Caco-2 (cell line): ENCODE results near the gene ATL2. TPM values are rescaled to one million over a fixed set of nuclear protein-coding genes. Genes with fewer than 3 reads are reported as not detected.

Source experiments
- BruUV-seq: library from RNA; stranded (reverse); fragments of 400-500 nt; replicated peaks from 2 replicates; lab custom pipeline; 2021; lab: Mats Ljungman, UMichigan
- CTCF ChIA-PET: fragments of 300-600 bp; sonication (Branson Sonifier 250); formaldehyde crosslinking; loops from one replicate; lab custom pipeline; 2022; ENCODE audit warnings: antibody characterized with exemption; lab: Charles Lee
- POLR2A ChIA-PET: fragments of 300-600 bp; sonication (Branson Sonifier 250); formaldehyde crosslinking; loops from one replicate; lab custom pipeline; 2022; ENCODE audit warnings: antibody characterized with exemption; lab: Charles Lee
- DNase-seq, 2 experiments: peaks; one replicate each; pipeline versions ENCODE4 v3.0.0 to v3.0.0-alpha.2; 2020 to 2022
- H3K27me3 ChIP-seq: replicated peaks from 2 replicates; pipeline ENCODE4 v1.6.0; 2011; ENCODE audit warnings: low read length; ENCODE audit not compliant: control insufficient read depth, insufficient read depth
- H3K36me3 ChIP-seq: 2 replicates; pipeline ENCODE4 v1.5.1; 2011; ENCODE audit warnings: low read length; ENCODE audit not compliant: control insufficient read depth, insufficient read depth
- H3K4me1 ChIP-seq: fragments of 250-450 bp; sonication (Bioruptor Pico); 2 replicates; pipeline ENCODE4 v1.5.1; 2020; ENCODE audit warnings: mild to moderate bottlenecking
- H3K4me3 ChIP-seq: 2 replicates; pipeline ENCODE4 v1.5.1; 2011; ENCODE audit warnings: low read depth, mild to moderate bottlenecking, control low read depth, low read length
- H3K9me3 ChIP-seq: fragments of 250-450 bp; sonication (Bioruptor Pico); 2 replicates; pipeline ENCODE4 v1.5.1; 2020; ENCODE audit warnings: mild to moderate bottlenecking, moderate library complexity
- H3K27ac Mint-ChIP-seq: one replicate; pipeline ENCODE4 v1.8.0; 2022; ENCODE audit warnings: mixed read lengths; ENCODE audit not compliant: unreplicated experiment
- H3K27me3 Mint-ChIP-seq: one replicate; pipeline ENCODE4 v1.8.0; 2022; ENCODE audit warnings: mixed read lengths; ENCODE audit not compliant: insufficient read depth, unreplicated experiment
- H3K36me3 Mint-ChIP-seq: one replicate; pipeline ENCODE4 v1.8.0; 2022; ENCODE audit warnings: mild to moderate bottlenecking, mixed read lengths; ENCODE audit not compliant: insufficient read depth, unreplicated experiment
- H3K4me1 Mint-ChIP-seq: one replicate; pipeline ENCODE4 v1.8.0; 2022; ENCODE audit warnings: low read depth, mixed read lengths; ENCODE audit not compliant: unreplicated experiment
- H3K4me3 Mint-ChIP-seq: one replicate; pipeline ENCODE4 v1.8.0; 2022; ENCODE audit warnings: mild to moderate bottlenecking, moderate library complexity, mixed read lengths; ENCODE audit not compliant: unreplicated experiment
- H3K9me3 Mint-ChIP-seq: one replicate; pipeline ENCODE4 v1.8.0; 2022; ENCODE audit warnings: mixed read lengths; ENCODE audit not compliant: unreplicated experiment
- intact Hi-C: fragments of 100-400 bp; cut with micrococcal nuclease; formaldehyde crosslinking; loops from one replicate; pipeline ENCODE4 v1.10.0; 2022; ENCODE audit not compliant: unreplicated experiment
- total RNA-seq: library from RNA; stranded (reverse); gene quantifications from 2 replicates; pipeline ENCODE4 v1.2.3, GENCODE V29; 2022
- TF ChIP-seq, protein P1 (sequence below), 2 experiments: fragments of 200-600 bp in 1 of 2; IDR thresholded peaks; 1 replicate in 1 of 2; 2 replicates in 1 of 2; pipeline versions ENCODE4 v1.5.1 to v1.8.0; 2011 to 2022; ENCODE audit warnings: antibody characterized with exemption in 1 of 2, control low read depth in 1 of 2, inconsistent platforms in 1 of 2, low read depth in 1 of 2, low read length in 1 of 2, mild to moderate bottlenecking in 1 of 2, moderate library complexity in 1 of 2; ENCODE audit not compliant: insufficient read depth in 1 of 2, severe bottlenecking in 1 of 2, unreplicated experiment in 1 of 2

ATL2 gene
- total RNA-seq, 1 experiment from 2014 or later, result 107 TPM

DNA sequence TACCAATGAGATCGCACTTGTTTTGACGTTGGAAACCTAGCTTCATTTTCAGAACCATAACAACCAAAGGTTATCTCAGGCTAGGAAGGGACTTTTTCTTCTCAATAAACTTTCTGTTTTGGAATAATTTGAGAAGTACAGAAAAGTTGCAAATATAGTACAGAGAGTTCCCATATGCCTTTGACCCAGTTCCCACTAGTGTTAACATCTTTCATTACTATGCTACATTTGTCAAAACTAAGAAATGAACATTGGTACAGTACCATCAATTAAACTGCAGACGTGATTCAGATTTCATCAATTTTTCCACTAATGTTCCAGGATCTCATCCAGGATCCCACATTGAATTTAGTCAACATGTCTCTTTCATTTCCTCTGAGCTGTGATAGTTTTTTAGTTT is 111.6 kb downstream of the ATL2 start:
- no peaks in the 10 kb centered on the region for H3K9me3 Mint-ChIP-seq
- H3K4me1 ChIP-seq, result no peaks in the 10 kb centered on the region
- H3K4me1 Mint-ChIP-seq, result no peaks in the 10 kb centered on the region
- H3K36me3 ChIP-seq, result no peaks in the 10 kb centered on the region
- ChIA-PET POLR2A (no interaction called here), CTCF (no interaction called here)
- DNase-seq, result no peak
- H3K4me3 Mint-ChIP-seq, result no peak overlapping the region
- no peaks in the 10 kb centered on the region for H3K27me3 Mint-ChIP-seq
- no peak overlapping the region for H3K27ac Mint-ChIP-seq
- TF ChIP-seq, protein P1, sequence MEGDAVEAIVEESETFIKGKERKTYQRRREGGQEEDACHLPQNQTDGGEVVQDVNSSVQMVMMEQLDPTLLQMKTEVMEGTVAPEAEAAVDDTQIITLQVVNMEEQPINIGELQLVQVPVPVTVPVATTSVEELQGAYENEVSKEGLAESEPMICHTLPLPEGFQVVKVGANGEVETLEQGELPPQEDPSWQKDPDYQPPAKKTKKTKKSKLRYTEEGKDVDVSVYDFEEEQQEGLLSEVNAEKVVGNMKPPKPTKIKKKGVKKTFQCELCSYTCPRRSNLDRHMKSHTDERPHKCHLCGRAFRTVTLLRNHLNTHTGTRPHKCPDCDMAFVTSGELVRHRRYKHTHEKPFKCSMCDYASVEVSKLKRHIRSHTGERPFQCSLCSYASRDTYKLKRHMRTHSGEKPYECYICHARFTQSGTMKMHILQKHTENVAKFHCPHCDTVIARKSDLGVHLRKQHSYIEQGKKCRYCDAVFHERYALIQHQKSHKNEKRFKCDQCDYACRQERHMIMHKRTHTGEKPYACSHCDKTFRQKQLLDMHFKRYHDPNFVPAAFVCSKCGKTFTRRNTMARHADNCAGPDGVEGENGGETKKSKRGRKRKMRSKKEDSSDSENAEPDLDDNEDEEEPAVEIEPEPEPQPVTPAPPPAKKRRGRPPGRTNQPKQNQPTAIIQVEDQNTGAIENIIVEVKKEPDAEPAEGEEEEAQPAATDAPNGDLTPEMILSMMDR (IDR thresholded peaks at IDR 0.05; ENCODE audit: insufficient read depth in 1 of 2, low read depth in 1 of 2, low read length in 1 of 2, severe bottlenecking in 1 of 2, unreplicated experiment in 1 of 2), result no peak
- no peaks in the 10 kb centered on the region for H3K27me3 ChIP-seq
- H3K9me3 ChIP-seq, result no peaks in the 10 kb centered on the region
- H3K36me3 Mint-ChIP-seq, result no peaks in the 10 kb centered on the region
- no TSS peak for BruUV-seq
- H3K4me3 ChIP-seq, result no peak overlapping the region
- intact Hi-C loops, result no loop called here

- ChIA-PET POLR2A (interaction anchor here (0.5 kb wide), 1 partner anchor 470 kb away, joined by 3 read pairs; no protein-coding TSS in a partner anchor), CTCF (interaction anchor here (0.8 kb wide), 1 partner anchor 9 kb away, joined by 3 read pairs; no protein-coding TSS in a partner anchor)
- H3K36me3 Mint-ChIP-seq, result no peaks in the 10 kb centered on the region
- no peaks in the 10 kb centered on the region for H3K36me3 ChIP-seq
- TF ChIP-seq, protein P1 (IDR thresholded peaks at IDR 0.05; ENCODE audit: insufficient read depth in 1 of 2, low read depth in 1 of 2, low read length in 1 of 2, severe bottlenecking in 1 of 2, unreplicated experiment in 1 of 2), result no peak
- no peaks in the 10 kb centered on the region for H3K9me3 ChIP-seq
- H3K4me1 ChIP-seq, result no peaks in the 10 kb centered on the region
- no peaks in the 10 kb centered on the region for H3K9me3 Mint-ChIP-seq
- H3K27me3 Mint-ChIP-seq, result no peaks in the 10 kb centered on the region
- H3K27ac Mint-ChIP-seq, result no peak overlapping the region
- DNase-seq, result no peak
- no TSS peak for BruUV-seq
- intact Hi-C loops, result no loop called here
- no peak overlapping the region for H3K4me3 Mint-ChIP-seq
- H3K4me3 ChIP-seq, result no peak overlapping the region
- H3K27me3 ChIP-seq, result no peaks in the 10 kb centered on the region
- no peaks in the 10 kb centered on the region for H3K4me1 Mint-ChIP-seq
Observed at GRCh38 chr2:38264396-38265221, 112.5 kb downstream of the ATL2 start.

DNA sequence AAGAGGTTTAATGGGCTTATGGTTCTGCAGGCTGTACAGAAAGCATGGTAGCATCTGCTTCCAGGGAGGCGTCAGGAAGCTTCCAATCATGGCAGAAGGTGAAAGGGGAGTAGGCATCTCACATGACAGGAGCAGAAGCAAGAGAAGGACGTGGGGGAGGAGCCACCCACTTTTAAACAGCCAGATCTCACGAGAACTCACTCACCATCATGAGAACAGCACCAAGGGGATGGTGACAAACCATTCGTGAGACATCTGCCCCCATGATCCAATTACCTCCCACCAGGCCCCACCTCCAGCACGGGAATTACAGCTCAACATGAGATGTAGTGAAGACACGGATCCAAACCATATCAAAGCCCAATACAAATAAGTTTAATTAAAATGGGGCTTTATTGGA is 113.8 kb downstream of the ATL2 start:
- Mint-ChIP-seq H3K27ac (no peak overlapping the region), H3K4me3 (no peak overlapping the region), H3K27me3 (no peaks in the 10 kb centered on the region), H3K36me3 (no peaks in the 10 kb centered on the region), H3K9me3 (no peaks in the 10 kb centered on the region), H3K4me1 (no peaks in the 10 kb centered on the region)
- ChIA-PET POLR2A (no interaction called here), CTCF (interaction anchor here (1.0 kb wide), 1 partner anchor 9 kb away, joined by 6 read pairs; no protein-coding TSS in a partner anchor)
- Histone ChIP-seq H3K36me3 (no peaks in the 10 kb centered on the region), H3K9me3 (no peaks in the 10 kb centered on the region), H3K27me3 (no peaks in the 10 kb centered on the region), H3K4me1 (no peaks in the 10 kb centered on the region), H3K4me3 (no peak overlapping the region)
- BruUV-seq, result no TSS peak
- no peak for DNase-seq
- TF ChIP-seq, protein P1 (IDR thresholded peaks at IDR 0.05; ENCODE audit: insufficient read depth in 1 of 2, low read depth in 1 of 2, low read length in 1 of 2, severe bottlenecking in 1 of 2, unreplicated experiment in 1 of 2), result no peak
- intact Hi-C loops, result no loop called here
